GM18519 (cell line): Measurements from ENCODE around the gene ERC2.

Experiments
- ATAC-seq: cut with Tn5 transposase; IDR thresholded peaks from one replicate; pipeline ENCODE4 v1.9.1; 2021; ENCODE audit warnings: mild to moderate bottlenecking, moderate library complexity; ENCODE audit not compliant: unreplicated experiment, low FRiP score

Gene ERC2

GRCh38 chr3:56428667-56429066 lies 39.6 kb downstream of the ERC2 start:
- no peak for ATAC-seq

GRCh38 chr3:56424885-56425284 lies 43.4 kb downstream of the ERC2 start:
- ATAC-seq: no peak

GRCh38 chr3:56424336-56424735 lies 43.9 kb downstream of the ERC2 start:
- ATAC-seq: no peak

- no peak for ATAC-seq
These were observed 44.6 kb downstream of the ERC2 start for GRCh38 chr3:56423661-56424099.

- no peak for ATAC-seq
These were observed 46.0 kb downstream of the ERC2 start for GRCh38 chr3:56422316-56422715.

GRCh38 chr3:56421205-56421604 lies 47.1 kb downstream of the ERC2 start:
- ATAC-seq: no peak

- ATAC-seq: no peak
These were observed 52.6 kb downstream of the ERC2 start for GRCh38 chr3:56415652-56416051.

- ATAC-seq: no peak
These were observed 54.4 kb downstream of the ERC2 start for GRCh38 chr3:56413911-56414310.

- ATAC-seq: no peak
These were observed 57.1 kb downstream of the ERC2 start for GRCh38 chr3:56411166-56411565.

GRCh38 chr3:56410576-56410975 lies 57.7 kb downstream of the ERC2 start:
- no peak for ATAC-seq

- ATAC-seq: no peak
These were observed 58.5 kb downstream of the ERC2 start for GRCh38 chr3:56409790-56410189.

GRCh38 chr3:56408761-56409196 lies 59.5 kb downstream of the ERC2 start:
- ATAC-seq: no peak

- no peak for ATAC-seq
These were observed 61.3 kb downstream of the ERC2 start for GRCh38 chr3:56406826-56407515.

- ATAC-seq: no peak
These were observed 63.4 kb downstream of the ERC2 start for GRCh38 chr3:56404884-56405283.

- no peak for ATAC-seq
These were observed 69.6 kb downstream of the ERC2 start for GRCh38 chr3:56398659-56399058.

GRCh38 chr3:56397798-56398197 lies 70.5 kb downstream of the ERC2 start:
- no peak for ATAC-seq

- ATAC-seq: no peak
These were observed 79.0 kb downstream of the ERC2 start for GRCh38 chr3:56389183-56389830.

- no peak for ATAC-seq
These were observed 85.2 kb downstream of the ERC2 start for GRCh38 chr3:56383092-56383491.

- no peak for ATAC-seq
These were observed 88.5 kb downstream of the ERC2 start for GRCh38 chr3:56379723-56380287.

GRCh38 chr3:56375654-56376053 lies 92.6 kb downstream of the ERC2 start:
- no peak for ATAC-seq

GRCh38 chr3:56373386-56373785 lies 94.9 kb downstream of the ERC2 start:
- no peak for ATAC-seq
